ENCODE data around the gene PREX1.

PREX1 gene

DNA sequence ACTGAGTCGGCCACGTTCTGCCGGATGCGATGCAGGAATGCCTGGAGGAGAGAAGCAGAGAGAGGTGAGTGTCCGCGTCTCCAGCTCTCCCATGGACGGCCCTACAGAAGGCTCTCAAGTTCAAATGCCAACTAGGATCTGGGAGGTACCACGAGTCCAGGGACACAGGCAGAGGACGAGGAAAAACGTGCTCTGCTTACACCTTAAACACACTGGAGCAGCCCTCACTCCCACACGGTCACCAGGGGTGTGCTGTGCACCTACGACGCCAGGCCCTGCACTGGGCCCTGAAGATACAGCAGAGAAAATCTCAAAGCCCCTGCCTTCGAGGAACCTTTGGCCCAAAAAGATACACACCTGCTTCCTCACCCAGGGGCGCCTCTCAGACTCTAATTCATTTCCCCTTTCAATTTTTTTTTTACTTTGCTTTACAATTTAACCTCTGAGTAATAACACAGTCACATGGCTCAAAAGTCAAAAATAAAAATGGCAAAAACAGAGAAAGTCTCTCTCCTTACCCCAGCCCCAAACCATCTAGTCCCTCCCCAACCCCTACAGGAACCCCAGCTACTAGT lies 79.9 kb downstream of the PREX1 start:
- no peak for DNase-seq

DNA sequence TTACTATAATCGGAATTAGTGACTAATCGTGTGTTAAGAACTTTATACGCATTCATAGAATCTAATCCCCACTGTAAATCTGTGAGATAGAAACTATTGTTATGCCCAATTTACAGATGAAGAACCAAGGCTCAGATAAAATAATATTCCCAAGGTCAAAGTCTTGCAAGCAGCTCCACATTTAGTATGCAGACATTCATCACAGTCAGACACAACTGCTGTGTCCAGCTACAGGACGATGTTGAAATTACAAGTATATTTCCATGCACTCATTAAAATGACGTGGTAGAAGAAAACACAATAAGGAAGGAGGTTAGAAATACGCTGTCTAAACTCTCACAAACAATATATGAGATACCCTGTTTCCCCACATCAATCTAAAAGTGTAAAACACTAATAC lies 82.5 kb downstream of the PREX1 start:
- no peak for DNase-seq

DNA sequence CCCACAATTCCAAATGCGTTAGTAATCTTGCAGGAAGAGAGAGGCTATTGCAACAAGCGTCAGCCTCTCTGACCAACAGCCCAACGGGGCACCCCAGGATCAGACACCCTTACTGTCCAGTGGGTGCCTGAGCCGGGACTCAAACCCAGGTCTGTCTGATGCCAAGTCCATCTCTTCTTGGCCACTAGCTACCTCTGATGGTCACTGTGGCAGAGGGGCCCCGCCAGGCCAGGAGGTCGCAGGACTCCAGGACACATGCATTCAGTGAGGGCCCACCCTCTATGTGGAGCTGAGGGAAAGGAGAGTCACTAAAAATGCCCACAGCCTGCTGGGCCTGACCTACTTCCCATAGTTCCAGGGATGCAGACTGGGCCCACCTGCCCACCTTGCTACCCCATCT lies 83.3 kb downstream of the PREX1 start:
- no peak for DNase-seq

DNA sequence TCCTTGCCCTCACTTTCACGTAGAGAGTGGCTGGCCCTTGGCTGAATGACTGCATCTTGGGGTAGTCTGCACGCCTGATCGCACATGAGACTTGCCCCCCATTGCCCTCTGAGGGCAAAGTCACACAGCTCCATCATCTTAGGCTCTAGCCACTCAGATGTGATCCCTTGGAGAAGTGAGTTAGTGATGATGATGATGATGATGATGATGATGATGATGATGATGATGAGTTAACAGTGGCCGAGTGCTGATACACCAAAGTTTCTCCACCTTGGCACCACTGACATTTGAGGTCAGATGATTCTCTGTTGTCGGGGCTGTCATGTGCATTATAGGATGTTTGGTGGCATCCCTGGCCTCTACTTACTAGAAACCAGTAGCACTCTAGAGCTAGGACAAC lies 84.0 kb downstream of the PREX1 start:
- no peak for DNase-seq

DNA sequence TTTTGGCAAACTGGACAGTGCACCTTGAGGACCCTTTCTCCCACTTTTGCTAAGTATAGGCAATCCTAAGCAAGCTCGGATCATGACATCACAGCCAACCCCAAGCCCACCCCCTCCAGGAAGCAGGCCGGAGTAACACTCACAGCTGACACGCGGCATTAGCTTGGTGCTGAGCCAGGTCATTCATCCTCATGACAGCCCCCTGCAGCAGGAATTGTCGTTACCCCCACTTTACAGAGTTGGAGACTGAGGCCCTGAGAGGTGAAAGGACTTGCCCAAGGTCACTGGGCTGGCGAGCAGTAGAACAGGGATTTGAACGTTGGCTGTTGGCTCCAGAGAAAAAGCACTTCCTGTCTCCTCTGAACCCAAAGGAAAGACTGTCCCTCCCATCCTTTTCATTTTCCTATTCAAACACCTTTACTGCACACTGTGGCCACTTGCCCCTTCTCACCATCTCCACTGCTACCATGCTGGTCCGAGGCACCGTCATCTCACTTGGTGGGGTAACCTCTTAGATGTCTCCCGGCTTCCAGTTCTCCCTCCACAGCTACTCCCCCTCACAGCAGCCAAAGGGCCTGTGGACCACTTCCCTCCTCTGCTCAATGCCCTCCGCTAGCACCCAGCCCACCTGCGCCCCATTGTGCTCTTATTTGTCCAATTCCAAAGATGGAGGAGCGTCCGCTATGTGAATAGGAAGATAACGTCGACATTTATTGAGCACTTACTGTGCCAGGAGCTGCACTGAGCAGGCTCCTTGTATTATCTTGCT lies 84.7 kb downstream of the PREX1 start:
- DNase-seq = no peak

DNA sequence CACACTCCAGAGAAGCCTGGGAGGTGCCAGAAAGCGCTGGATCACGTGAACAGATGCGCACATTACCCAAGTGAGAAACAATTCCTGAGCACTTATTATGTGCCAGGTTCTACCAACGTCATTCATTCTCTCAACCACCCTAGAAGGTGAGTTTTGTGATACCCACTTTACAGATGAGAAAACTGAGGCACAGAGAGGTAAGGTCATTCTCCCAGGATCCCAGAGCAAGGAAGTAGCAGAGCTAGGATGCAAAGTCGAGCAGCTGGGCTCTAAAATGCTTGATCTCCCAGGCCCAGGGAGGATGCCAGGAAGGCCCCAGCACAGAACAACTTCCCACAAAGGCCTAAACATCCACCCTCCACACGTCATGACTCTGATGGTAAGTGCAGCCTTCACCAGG lies 85.6 kb downstream of the PREX1 start:
- DNase-seq = no peak

DNA sequence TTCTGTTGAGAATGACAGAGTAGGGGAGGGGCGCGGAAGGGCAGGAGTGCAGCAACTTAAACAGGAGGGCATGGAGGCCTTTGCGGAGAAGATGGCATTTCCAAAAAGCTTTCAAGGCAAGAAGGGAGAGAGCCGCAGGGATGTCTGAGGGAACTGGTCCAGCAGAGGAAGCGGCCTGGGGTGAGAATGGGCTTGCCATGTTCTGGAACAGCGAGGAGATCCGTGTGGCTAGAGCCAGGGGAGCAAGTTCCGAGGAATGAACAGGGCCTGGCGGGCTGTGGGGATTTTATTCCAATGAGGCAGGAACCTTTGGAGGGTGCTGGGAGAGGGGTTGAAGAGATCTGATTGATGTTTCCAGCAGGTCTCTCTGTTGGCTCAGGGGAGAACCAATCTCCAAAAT lies 86.1 kb downstream of the PREX1 start:
- no peak for DNase-seq

DNA sequence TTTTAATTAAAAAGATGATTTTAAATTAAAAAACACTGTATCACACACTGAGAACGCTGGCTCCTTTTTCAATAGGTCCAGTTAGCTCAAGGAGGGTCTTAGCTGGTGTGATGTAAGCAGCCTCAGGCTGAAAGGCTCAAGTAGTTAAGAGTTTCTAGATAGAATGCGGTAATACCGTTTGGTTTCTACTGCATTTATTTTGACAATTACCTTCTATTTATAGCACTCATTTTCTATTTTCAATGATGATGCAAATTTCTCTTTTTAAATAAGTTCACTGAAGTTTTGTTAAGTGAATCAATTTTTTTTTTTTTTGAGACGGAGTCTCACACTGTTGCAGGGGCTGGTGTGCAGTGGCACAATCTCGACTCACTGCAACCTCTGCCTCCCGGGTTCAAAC lies 87.1 kb downstream of the PREX1 start:
- no peak for DNase-seq

DNA sequence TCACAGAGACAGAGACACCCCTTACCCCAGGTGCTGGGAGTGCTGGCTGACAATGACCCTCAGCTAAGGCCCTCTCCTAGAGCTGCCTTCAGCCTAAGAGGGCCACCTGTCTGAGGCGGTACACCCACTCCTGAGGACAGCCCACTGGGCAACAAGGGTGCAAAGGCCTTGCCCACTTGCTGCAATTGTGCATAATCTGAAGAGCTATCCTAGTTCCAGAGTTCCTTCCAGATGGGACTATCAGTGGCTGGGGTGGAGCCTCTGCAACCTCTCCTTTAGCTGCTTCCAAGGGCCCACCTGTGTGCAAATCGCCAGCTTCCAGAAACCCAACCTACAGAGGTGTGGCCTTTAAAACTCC lies 87.5 kb downstream of the PREX1 start:
- DNase-seq = peak; percentile 62

DNA sequence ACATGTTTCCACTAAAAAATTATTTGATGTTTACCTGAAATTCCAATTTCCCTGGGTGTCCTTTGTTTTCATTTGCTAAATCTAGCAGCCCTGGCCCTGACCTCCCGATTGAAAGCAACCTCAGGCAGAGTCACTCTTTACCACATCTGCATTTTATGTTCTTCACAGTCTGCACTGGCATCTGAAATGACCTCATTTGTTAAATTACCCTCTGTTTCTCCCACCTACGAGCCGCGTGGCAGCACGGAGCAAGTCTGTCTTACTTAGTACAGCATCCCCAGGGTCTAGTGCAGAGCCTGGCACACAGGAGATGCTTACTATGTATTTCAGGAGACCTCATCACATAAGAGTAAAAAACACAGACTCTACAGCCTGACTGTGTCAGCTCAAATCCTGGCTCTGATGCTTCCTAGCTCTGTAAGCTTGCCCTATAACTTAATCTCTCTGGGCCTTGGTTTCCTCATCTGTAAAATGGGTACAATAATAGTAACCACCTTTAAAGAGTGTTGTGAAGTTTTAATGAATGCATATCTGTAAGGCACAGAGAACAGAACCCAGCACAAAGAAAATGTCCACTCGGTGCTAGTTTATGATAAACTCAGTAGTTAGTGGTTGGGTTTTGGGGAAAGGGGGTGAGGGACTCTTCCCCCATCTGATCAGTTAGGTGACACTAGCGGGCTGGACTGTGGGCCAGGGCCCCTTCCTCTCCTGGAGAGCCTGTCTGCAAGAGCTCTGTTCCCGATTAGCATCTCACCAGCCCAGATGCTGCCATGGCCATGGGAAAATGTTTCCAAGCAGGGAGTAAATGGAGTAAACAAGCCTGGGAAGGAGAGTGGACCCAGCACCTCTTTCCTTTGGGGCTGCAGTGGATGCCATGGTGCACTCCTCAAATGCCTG lies 88.2 kb downstream of the PREX1 start:
- no peak for DNase-seq

DNA sequence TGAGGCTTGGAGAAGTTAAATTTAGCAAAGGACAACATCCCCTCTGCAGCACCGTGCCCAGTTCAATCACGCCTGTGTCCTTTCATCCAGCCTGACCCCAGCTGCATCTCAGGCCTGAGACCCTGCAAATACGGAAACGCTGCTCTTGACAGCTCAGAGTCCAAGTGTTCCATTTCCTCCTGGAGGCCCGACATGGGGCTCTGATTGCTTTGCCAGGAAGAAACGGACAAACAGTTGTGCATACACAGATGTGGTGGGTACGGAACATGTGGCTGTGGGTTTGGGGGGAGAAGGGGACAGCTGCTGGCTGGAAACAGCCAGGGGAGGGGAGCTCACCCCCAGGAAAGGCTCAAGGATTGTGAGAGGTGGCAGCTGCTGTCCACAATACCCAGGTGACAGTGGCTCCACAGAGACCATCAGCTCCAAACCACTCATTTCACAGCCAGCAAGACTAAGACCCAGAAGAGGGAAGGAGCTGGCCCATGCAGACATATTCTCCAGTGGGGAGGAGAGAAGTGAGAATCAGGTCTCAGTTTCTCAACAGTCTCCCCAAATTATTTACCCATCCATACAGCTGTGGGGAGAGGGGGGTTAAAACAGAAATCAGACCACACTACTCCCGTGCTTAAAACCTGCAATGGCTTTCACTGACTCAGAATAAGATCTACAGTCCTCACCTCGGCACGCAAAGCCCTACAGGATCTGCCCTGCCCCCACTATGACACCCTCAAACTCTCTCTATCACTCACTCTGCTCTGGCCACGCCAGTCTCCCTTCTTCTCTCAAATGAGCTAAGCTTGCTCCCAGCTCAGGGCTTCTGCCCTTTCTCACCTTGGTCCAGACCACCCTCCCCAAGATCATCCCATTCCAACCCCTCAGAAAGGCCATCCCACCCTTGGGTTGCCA lies 89.1 kb downstream of the PREX1 start:
- no peak for DNase-seq

DNA sequence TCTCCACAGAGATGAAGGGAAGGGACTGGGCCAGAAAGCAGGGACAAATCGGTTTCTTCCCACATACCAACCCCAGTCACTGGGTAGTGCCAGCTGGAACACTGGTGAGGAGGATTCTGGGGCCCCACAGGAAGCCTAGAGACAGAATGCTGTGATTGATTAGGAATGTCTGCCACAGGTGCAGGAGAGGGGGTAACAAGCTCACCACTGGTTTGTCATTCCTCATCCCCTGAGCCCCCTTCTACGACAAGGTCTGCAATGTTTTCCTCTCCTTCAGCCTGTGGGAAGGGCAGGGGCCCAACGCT lies 89.8 kb downstream of the PREX1 start:
- DNase-seq = no peak

DNA sequence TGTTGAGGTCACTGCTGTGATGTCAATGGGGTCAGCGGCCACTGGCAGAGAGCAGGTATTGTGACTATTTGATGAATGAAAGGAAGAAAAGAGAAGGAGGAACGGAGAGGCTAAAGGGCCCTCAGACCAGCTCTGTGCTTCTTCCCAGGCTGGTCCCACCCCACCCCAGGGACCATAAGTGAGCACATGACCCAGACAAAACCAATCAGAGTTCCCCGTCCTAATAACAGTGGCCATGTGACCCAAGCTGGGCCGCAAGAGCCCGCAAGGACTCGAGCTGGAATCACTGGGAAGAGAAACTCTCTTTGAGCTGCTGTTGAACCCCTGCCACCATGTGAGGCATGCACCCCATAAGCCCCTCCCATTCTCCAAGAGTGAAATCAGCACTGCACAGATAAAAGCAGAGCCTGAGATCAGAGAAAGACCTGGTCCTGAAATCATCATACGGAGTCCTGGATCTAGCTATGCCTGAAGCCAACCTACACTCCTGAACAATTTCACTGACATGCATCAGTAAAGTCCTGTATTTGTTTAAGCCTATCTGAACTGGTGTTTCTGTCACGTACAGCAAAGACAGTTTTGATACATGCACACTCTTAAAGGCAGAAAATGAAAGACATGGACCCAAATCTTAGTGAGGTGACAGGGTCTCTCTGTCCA lies 90.2 kb downstream of the PREX1 start:
- DNase-seq = no peak

DNA sequence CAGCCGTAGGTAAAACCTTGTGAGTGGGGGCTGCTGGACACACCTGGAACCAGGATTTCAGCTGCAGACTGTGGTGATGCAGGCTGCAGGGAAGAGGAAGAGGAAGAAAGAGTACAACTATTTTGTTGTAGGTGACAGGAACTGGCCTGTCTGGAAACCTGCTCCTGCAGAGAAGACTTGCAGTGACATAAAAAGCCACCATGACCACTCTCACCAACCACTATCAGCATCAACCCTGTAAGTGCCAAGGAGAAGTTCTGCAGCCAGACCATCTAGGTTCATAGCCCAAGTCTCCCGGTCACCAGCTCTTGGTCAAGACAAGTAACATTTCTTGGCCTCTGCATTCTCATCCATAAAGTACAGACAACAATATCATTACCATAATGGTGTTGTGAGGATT lies 91.2 kb downstream of the PREX1 start:
- DNase-seq = no peak

DNA sequence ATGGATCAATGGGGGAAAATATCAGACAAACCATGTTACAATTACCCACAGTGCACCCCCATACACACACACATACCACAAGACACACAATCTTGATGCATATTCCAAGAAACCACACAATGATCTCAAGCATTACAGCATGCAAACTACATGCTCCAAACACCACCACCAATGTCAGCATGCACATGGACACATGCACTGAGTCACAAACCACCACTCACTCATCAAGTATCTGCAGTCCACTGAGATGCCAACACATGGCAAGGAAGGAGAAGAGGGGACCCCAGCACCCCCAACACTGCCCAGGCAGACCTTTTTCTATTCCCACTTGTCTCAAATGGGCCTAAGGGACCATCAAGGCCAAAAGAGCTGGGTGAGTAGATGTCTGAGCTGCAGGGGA lies 91.6 kb downstream of the PREX1 start:
- no peak for DNase-seq

DNA sequence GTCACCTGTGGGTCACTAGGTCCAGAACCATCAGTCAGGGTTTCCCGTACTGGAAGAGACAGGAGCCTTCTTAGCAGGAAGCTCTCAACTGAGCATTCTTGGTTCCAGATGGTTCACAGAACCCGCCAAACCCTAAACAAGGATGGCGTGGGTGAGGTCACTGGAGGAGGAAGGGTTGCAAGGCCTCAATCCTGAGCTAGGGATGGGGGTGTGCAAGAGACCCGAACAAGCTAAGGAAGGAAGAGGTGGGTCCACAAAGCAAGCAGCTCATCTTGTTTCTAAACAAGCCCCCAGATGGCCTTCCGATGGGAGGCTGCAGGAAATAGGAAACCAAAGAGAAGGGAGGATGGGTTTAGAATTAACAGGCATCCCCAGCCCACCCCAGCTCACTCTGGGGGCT lies 92.7 kb downstream of the PREX1 start:
- no peak for DNase-seq

DNA sequence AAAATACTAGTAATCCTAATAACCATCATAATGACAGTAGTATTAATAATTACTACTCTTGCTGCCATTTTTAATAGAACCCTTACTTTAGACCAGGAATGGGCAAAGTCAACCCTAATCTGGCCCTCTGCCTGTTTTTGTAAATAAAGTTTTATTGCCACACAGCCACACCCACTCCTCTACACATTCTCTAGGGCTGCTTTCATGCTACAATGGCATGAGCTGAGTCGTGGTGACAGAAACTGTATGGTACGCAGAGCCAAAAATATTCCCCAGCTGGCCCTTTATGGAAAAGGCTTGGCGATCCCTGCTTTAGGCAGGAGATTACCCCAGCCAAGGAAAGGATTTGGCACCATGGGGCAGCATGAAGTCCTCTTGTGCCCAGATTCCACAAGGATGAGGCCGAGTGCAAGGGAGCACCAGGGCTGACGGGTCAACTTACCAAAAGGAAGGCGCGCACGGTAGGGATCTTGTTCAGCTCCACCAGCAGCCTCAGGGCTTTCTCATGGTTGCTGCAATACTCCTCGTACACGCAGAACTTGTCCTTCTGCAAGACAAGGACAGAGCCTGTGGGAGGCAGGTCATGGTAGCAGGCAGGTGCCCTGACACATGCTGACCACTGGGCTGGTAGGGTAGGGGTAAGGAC lies 93.6 kb downstream of the PREX1 start:
- no peak for DNase-seq

DNA sequence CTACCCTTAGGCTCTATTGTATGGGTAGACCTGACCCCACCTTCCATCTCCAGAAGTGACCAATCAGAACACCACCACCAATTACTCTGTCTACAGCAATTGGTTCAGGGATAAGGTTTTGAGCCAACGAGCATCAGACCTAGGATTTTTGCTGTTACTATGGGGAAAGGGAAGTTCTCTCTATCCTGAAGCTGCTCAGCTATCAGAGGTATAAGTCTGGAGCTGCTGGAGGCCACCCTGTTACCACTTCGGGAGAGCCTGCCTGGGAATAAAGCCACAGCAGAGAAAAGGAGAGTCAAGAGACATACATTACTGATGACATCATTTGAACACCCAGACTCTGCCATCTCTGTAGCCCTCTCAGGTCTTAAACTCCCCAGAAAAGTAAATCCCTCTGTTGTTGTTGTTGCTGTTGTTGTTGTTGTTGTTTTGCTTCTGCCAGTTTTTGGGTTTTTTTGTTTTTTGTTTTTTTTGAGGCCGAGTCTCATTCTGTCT lies 94.5 kb downstream of the PREX1 start:
- DNase-seq = no peak

DNA sequence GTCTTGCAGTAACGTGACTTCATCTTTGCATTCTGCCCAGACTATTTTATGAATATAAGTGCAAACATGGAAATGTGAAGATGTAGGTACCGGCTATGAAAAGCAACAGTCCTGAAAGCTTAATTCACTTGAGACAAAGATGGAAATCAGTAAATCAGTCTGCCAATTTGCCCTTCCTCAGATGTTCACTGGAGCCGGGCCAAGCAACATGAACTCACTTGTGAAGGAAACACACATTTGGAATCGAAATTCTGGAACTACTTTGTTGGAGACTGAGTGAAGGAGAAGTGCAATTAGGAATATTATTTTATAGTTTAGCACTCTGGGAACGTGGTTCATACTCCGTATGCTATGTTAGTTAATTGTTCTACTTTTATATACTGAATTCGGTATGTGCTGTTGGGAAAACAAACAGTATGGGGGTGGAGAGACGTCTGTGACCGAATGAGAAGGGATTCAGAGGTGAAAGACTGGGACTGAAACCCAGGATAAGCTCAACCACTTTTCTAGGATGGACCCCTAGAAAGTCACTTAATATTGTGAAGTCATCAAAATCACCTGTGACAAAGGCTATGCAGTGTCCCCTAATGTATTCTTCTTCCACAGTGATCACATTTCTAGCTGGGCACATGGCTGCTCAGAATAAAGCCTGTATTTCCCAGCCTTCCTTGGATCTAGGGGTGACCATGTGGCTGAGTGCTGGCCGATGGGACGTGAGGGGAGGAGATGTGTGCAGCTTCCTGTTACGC lies 95.5 kb downstream of the PREX1 start:
- no peak for DNase-seq

DNA sequence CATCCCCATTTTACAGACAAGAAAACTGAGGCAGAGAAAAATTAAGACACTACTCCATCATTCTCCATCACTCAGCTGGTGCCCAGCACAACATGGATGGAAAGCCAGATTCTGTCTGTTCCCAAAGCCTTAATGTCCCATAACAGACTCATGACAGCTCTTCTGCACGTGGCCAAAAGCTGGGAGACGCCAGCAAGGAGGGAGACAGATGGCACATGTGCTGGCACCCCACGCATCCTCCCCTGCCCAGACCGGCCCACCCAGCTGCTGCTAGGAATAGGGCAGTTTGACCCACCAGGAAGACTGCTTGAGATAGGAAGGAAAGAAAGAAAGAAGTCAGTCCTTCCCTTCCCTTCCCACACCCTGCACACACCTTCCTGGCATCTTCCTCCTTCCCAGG lies 96.3 kb downstream of the PREX1 start:
- DNase-seq = no peak

DNA sequence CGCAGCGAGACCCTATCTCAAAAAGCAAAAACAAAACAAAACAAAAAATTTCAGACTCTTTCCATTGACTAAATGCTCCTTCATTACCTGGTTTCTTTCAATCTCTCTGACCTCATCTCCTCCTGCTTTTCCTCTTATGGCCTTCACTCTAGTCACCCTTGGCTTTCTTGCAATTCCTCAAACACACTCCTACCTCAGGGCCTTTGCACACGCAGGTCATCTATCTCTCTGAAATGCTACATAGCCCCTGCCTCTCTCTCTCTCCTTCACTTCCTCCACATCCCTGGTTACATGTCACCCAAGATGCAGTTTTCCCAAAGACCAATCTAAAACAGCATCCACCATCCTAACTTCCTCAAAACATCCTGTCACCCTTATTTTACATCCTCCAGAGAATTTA lies 96.8 kb downstream of the PREX1 start:
- no peak for DNase-seq

Measured in NCI-H510A treated with DMSO at 0.1 percent for 48 hours (cell line).